Stimulated activated CD4-positive, alpha-beta T cell treated with anti-CD3 and anti-CD28 coated beads, Interleukin-4, amount 100 ng/mL, for 1 hour (primary cell): ENCODE results near the gene CTBP1.

Experiments used
- DNase-seq: peaks from one replicate; pipeline ENCODE4 v3.0.0-alpha.2; 2020

Gene CTBP1

GRCh38 chr4:1279253-1279652 lies 30.3 kb upstream of the CTBP1 start:
- DNase-seq = no peak

- DNase-seq = no peak
These were observed 29.0 kb upstream of the CTBP1 start for GRCh38 chr4:1277667-1278665.

DNA sequence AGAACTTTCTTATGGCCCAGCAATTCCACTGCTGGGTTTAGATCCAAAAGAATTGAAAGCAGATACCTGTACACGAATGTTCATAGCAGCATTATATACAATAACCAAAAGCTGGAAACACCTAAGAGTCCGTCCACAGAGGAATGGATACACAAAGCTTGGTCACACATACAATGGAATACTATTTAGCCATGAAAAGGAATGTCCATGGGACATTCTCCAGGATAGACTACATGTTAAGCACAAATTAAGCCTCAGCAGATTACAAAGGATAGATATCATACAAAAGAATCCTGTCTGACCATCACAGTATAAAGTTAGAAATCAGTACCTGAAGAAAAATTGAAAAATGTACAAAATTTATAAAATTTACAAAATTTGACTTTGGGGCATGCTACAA lies 28.1 kb upstream of the CTBP1 start:
- DNase-seq = no peak

DNA sequence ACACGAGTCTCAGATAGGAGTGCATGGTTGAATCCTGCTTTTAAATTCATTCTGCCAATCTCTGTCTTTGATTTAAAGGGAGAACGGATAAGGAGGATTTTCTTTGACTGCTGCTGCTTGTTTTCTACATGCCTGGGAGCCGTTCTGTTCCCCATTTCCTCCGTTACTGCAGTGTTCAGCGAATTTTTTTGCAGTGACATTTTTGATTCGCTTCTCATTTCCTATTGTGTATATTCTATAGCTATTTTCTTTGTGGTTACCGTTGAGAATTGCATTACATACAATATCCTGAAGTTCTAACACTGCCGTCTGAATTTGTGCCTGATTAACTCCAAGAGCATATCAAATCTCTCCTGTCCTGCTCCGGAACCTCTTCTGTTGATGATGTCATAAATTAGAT lies 25.9 kb upstream of the CTBP1 start:
- DNase-seq = no peak

- no peak for DNase-seq
These were observed 22.8 kb upstream of the CTBP1 start for GRCh38 chr4:1271686-1272085.

DNA sequence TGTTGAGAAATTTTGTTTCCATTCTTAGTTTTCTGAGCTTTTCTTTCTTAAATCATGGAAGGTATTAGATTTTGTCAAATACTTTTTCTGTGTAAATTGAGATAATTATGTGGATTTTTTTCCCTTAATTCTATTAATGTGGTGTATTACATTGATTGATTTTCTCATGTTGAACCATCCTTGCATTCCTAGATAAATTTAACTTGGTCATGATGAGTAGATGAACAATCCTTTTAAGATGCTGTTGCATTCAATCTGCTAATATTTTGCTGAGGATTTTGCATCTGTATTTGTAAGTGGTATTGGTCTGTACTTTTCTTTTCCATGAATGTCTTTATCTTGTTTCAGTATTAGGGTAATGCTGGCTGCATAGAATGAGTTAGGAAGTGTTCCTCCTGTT lies 20.3 kb upstream of the CTBP1 start:
- DNase-seq = no peak

- DNase-seq = no peak
These were observed 18.2 kb upstream of the CTBP1 start for GRCh38 chr4:1266881-1267763.

DNA sequence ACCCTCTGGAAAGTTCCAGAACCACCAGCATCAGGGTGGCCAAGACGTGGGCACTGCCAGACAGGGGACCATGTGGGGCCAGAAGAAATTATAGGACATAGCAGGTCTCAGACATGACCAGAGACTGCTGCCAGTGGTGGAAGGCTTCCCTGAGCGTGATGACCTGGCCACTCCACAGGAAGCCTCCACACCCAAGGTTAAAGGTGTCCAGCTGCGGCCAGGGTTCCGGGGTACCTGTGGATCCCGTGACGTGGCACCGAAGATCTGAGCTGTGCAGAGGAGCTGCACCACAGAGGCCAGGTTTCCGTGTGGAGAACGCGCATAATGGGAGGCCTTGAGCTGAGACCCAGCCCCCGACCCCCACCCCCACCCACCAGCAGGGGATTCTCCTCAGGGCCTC lies 16.4 kb upstream of the CTBP1 start:
- DNase-seq = no peak

DNA sequence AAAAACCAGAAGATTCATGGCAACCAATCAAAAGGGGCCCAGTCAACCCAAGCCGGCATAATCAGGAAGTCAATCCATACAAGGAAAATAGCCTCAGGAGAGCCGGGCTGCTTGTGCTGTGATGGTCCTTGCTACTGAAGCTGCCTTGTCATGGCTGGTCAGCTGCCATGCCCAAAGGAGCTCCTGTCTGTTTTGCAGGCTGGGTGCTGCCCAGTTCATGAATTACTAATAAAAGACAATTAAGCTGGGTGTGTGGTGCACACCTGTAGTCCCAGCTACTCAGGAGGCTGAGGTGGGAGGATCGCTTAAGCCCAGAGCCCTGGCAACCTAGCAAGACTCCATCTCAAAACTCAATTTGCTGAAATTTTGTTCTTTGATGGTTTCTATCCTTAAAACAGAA lies 16.0 kb upstream of the CTBP1 start:
- no peak for DNase-seq

DNA sequence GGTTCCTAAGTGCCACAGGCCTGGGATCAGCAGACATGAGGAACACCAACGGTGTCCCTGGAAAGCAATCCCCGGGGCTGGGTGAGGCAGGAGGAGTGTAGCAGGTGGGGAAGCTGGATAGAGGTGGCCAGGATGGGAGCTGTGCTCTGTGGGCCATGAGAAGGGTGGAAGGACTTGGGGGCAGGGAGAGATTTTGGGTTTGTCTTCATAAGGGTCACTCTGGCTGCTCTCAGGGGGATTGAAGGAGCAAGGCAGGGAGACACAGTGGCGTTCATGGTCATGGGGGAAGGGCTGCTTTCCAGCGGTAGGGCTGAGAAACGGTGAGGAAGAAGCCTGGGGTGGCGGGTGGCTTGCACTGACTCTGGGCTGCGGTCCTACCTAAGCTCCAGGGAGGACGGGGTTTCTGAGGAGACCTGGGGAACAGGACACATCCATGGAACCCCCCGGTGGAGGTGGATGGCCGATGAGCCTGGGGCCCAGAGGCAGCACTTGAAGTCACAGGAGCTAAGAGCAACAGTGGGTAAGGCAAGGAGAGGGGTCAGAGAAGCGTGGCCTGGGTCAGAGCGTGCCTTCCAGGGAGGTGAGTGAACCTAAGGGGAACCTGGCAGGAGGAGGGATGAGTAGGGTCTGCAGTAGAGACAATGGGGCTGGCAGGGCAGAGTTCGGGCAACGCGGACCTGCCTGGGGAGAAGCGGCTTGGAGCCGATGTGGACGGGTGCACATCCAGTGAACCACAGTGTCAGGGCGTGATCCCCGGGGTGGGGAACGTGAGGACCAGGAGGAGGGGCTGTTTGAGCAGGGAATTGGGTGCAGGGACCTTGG lies 12.4 kb upstream of the CTBP1 start:
- no peak for DNase-seq

GRCh38 chr4:1260418-1261106 lies 11.6 kb upstream of the CTBP1 start:
- DNase-seq = no peak

GRCh38 chr4:1259966-1260365 lies 11.0 kb upstream of the CTBP1 start:
- no peak for DNase-seq

- DNase-seq = no peak
These were observed 9.5 kb upstream of the CTBP1 start for GRCh38 chr4:1258457-1258856.

DNA sequence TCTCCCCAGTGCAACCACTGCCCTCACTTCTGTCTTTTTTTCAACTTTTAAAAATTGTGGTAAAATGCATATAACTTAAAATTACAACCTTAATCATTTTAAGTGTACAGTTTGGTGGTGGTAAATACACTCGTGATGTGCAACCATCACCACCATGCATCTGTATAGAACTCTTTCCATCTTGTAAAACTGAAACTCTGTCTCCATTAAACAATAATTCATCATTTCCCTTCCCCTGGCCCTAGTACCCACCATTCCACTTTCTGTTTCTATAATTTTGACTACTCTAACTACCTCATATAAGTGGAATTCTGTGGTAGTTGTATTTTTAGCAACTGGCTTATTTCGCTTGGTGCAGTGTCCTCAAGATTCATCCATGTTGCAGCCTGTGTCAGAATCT lies 6.8 kb upstream of the CTBP1 start:
- DNase-seq = no peak

DNA sequence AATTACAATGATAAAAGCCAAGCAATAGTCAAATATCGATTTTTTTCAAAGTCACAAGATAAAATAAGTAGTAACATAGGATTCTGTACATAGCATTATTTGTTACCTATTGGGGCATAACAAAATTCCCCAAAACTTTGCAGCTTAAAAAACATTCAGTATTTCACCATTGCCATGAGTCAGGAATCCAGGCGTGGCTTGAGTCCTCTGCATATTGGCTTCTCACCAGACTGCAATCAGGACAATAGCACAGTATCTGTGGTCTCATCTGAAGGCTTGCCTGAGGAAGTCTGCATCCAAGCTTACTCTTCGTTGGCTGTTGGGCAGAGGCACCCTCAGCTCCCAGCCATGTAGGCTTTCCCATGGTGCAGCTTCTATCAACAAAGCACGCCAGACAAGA lies 6.2 kb upstream of the CTBP1 start:
- no peak for DNase-seq

DNA sequence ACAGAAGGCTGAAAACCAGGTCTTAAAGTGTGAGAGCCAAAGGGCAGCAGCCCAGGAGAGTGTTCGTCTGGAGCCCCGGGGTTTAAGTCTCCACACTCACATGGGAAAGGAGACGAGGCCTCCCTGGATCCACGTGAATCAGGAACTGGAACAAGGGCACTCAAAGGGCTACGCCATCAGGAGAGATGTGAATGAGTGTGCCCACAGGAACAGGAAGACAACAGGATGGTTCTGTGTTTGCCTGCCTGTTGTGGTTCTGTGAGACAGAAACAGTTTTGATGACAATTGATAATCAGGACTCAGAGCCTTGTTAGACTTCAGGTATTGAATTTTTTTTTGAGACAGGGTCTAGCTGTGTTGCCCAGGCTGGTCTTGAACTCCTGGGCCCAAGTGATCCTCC lies 4.9 kb upstream of the CTBP1 start:
- DNase-seq = no peak

GRCh38 chr4:1252928-1253492 lies 4.1 kb upstream of the CTBP1 start:
- no peak for DNase-seq

GRCh38 chr4:1251773-1252066 lies 2.8 kb upstream of the CTBP1 start:
- DNase-seq = no peak

DNA sequence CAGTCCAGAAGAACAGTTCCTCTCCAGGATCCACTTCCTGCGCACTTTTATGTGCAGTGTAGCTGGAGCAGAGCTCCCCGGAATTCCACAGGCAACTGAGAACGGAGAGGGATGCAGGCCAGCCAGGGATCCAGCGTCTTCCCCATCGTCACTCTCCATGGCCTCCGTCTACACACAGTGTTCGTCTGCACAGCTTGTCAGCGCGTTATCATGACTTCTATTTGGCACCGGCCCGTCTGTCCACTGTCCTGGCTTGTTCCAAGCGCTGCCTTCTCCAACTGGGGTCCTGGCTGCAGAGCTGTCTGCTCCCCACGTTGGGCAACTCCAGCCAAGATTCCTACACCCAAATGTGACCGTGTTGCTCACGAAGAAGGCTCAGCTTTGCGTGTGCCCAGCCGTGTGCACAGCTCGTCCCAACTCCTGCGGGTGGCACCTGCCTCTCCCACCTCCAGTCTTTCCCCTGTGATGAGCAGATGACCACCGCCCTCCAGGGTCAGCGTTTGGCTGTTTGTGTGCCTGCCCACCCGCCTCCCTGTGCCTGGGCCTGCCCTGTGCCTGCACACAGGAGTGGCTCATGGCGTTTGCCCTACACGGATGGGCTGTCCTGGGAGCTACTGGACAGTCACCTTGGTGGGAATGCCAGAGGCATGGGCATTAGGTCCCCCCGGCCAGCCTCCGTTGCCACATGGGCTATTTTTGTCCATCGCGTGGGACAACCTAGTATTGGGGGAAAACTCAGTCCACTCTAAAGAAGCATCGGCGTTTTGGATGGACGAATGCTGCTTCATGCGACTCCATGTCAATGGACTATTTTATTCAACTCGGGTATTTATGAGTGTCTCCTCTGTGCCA lies 2.2 kb upstream of the CTBP1 start:
- no peak for DNase-seq

- no peak for DNase-seq
These were observed 1.5 kb upstream of the CTBP1 start for GRCh38 chr4:1250527-1250812.

DNA sequence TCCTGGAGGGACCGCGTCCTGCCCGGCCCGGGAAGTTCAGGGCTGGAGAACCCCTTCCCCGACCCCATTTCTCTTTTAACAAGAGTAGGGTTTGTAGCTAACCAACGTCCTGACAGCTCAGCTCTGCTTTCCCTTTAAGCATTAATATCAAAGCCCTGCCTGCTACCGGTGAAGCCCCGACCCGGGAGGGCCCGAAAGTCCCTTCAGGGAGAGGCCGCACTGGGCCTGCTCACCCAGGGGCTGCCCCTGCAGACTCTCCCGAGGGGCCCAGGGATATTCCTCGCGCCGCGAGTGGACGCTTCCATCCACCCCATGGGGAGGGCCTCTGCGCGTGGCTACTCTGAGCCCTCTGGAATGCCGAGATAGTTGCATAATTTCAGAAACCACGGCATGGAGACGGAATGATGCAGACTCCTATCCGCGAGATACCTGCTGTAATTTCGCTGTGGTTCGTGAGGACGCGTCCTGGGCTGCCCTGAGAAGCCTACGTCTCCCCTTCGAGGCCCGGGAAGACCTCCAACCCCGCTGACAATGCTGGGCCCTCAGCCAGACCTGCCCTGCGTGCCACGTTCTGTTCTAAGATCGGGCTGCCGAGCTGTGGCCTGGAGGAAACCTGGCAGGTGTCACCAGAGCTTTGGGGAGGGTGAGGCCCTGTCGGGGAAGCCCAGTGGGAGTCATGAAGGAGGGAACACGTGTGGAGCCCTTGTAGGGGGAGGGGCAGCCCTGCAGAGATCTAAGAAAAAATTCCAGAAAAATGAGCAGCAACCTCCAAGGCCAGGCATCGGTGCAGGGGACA lies 999 bp upstream of the CTBP1 start:
- peak; percentile 59 for DNase-seq
